H1 (cell line): ENCODE results near the gene HMGN2. TPM values are rescaled to one million over a fixed set of nuclear protein-coding genes. Genes with fewer than 3 reads are reported as not detected.

ENCODE experiments used
- CTCF ChIA-PET: fragments of 300-600 bp; sonication (Branson Sonifier 250); formaldehyde crosslinking; loops from one replicate; lab custom pipeline; 2021; ENCODE audit not compliant: partially characterized antibody; lab: Charles Lee
- POLR2A ChIA-PET: fragments of 300-600 bp; sonication (Branson Sonifier 250); formaldehyde crosslinking; loops from one replicate; lab custom pipeline; 2021; ENCODE audit warnings: inconsistent platforms; ENCODE audit not compliant: partially characterized antibody; lab: Charles Lee
- DNase-seq, 2 experiments: peaks; one replicate each; pipeline versions ENCODE4 v3.0.0 to v3.0.0-alpha.2; 2010 to 2022; ENCODE audit warnings: low spot score in 2 of 2, low read depth in 1 of 2, mixed read lengths in 1 of 2
- FAIRE-seq: peaks from 2 replicates; lab custom pipeline; 2011; peaks lifted over from hg19 to GRCh38; lab: Jason Lieb, UNC
- H2AFZ ChIP-seq: 2 replicates; pipeline ENCODE4 v1.8.1; 2012; ENCODE audit warnings: low read length, inconsistent platforms
- H2AK5ac ChIP-seq: 2 replicates; pipeline ENCODE4 v1.6.1; 2013; ENCODE audit warnings: low read depth, low read length
- H2BK120ac ChIP-seq: replicated peaks from 2 replicates; pipeline ENCODE3; 2013; ENCODE audit warnings: low read depth, low read length, inconsistent platforms
- H2BK12ac ChIP-seq: 2 replicates; pipeline ENCODE4 v1.6.1; 2013; ENCODE audit warnings: low read depth, low read length
- H2BK15ac ChIP-seq: 2 replicates; pipeline ENCODE4 v1.6.1; 2013; ENCODE audit warnings: low read length
- H2BK20ac ChIP-seq: 2 replicates; pipeline ENCODE4 v1.6.1; 2013; ENCODE audit warnings: low read length
- H2BK5ac ChIP-seq: 2 replicates; pipeline ENCODE4 v1.6.1; 2013; ENCODE audit warnings: low read depth, low read length
- H3K14ac ChIP-seq: 2 replicates; pipeline ENCODE4 v1.6.1; 2013; ENCODE audit warnings: inconsistent platforms; ENCODE audit not compliant: insufficient read length
- H3K18ac ChIP-seq: 2 replicates; pipeline ENCODE4 v1.6.1; 2013; ENCODE audit warnings: low read length; ENCODE audit errors: extremely low read depth
- H3K23ac ChIP-seq: 2 replicates; pipeline ENCODE4 v1.6.1; 2013; ENCODE audit warnings: inconsistent platforms; ENCODE audit not compliant: insufficient read length
- H3K23me2 ChIP-seq: 2 replicates; pipeline ENCODE4 v1.6.1; 2013; ENCODE audit warnings: low read depth, low read length
- H3K27ac ChIP-seq: 2 replicates; pipeline ENCODE4 v1.6.1; 2011; ENCODE audit warnings: low read depth, low read length, inconsistent platforms
- H3K27me3 ChIP-seq, 4 experiments: replicated peaks in 1 of 4; 1 replicate in 1 of 4; 2 replicates in 3 of 4; pipeline versions ENCODE4 v1.6.1 to v1.8.1; 2011 to 2013; ENCODE audit warnings: low read length in 3 of 4, mild to moderate bottlenecking in 3 of 4, inconsistent platforms in 2 of 4, mixed read lengths in 2 of 4, moderate library complexity in 1 of 4; ENCODE audit not compliant: control insufficient read depth in 3 of 4, insufficient read depth in 3 of 4; ENCODE audit errors: extremely low read depth in 1 of 4
- H3K36me3 ChIP-seq, 4 experiments: 2 replicates each; pipeline versions ENCODE4 v1.6.1 to v1.8.1; 2011 to 2013; ENCODE audit warnings: mild to moderate bottlenecking in 4 of 4, low read length in 3 of 4, moderate library complexity in 2 of 4, control low read depth in 1 of 4, inconsistent platforms in 1 of 4; ENCODE audit not compliant: insufficient read depth in 4 of 4, control insufficient read depth in 2 of 4
- H3K4ac ChIP-seq: replicated peaks from 2 replicates; pipeline ENCODE3; 2013; ENCODE audit warnings: low read length, low read depth, mixed read lengths, inconsistent platforms; ENCODE audit not compliant: insufficient read length
- H3K4me1 ChIP-seq, 4 experiments: replicated peaks in 1 of 4; 1 replicate in 1 of 4; 2 replicates in 3 of 4; pipeline versions ENCODE4 v1.6.1 to v1.8.1; 2011 to 2013; ENCODE audit warnings: low read length in 3 of 4, inconsistent platforms in 2 of 4, mixed read lengths in 1 of 4; ENCODE audit not compliant: insufficient read depth in 4 of 4, control insufficient read depth in 3 of 4
- H3K4me2 ChIP-seq, 2 experiments: 2 replicates each; pipeline versions ENCODE4 v1.6.1 to v1.8.1; 2011 to 2013; ENCODE audit warnings: low read depth in 2 of 2, low read length in 2 of 2, control low read depth in 1 of 2, inconsistent platforms in 1 of 2, mild to moderate bottlenecking in 1 of 2; ENCODE audit not compliant: insufficient read depth in 1 of 2
- H3K4me3 ChIP-seq, 4 experiments: fragments of 200-600, 300-600 bp in 1 of 4; sonication (generic), shearing (Covaris generic), sonication (Bioruptor Twin) in 1 of 4; 2 replicates each; pipeline versions ENCODE4 v1.5.1 to v1.8.1; 2011 to 2016; ENCODE audit warnings: low read length in 4 of 4, low read depth in 3 of 4, control low read depth in 2 of 4, inconsistent platforms in 2 of 4, mild to moderate bottlenecking in 2 of 4, mixed read lengths in 1 of 4, moderate library complexity in 1 of 4; ENCODE audit not compliant: insufficient read depth in 2 of 4; ENCODE audit errors: extremely low read depth in 1 of 4
- H3K56ac ChIP-seq: replicated peaks from 2 replicates; pipeline ENCODE3; 2013; ENCODE audit warnings: low read depth, mild to moderate bottlenecking, mixed read lengths, low read length, inconsistent platforms; ENCODE audit not compliant: insufficient read length
- H3K79me1 ChIP-seq: 2 replicates; pipeline ENCODE4 v1.6.1; 2013; ENCODE audit warnings: low read depth, low read length, control low read depth
- H3K79me2 ChIP-seq, 2 experiments: 2 replicates each; pipeline versions ENCODE4 v1.6.1 to v1.8.1; 2012 to 2013; ENCODE audit warnings: low read length in 2 of 2, mild to moderate bottlenecking in 2 of 2, inconsistent platforms in 1 of 2; ENCODE audit not compliant: insufficient read depth in 2 of 2, control insufficient read depth in 1 of 2
- H3K9ac ChIP-seq, 4 experiments: replicated peaks in 1 of 4; 1 replicate in 1 of 4; 2 replicates in 3 of 4; pipeline versions ENCODE4 v1.6.1 to v1.8.1; 2011 to 2013; ENCODE audit warnings: low read depth in 3 of 4, low read length in 3 of 4, control low read depth in 2 of 4, mild to moderate bottlenecking in 2 of 4, moderate library complexity in 2 of 4, inconsistent platforms in 1 of 4; ENCODE audit errors: extremely low read depth in 1 of 4
- H3K9me3 ChIP-seq, 2 experiments: 2 replicates each; pipeline versions ENCODE4 v1.6.1 to v1.8.1; 2012 to 2013; ENCODE audit warnings: mild to moderate bottlenecking in 2 of 2, moderate library complexity in 2 of 2, control low read depth in 1 of 2, inconsistent platforms in 1 of 2, low read depth in 1 of 2, low read length in 1 of 2, mixed read lengths in 1 of 2; ENCODE audit not compliant: insufficient read depth in 2 of 2
- H4K20me1 ChIP-seq, 2 experiments: replicated peaks in 1 of 2; 2 replicates each; pipeline versions ENCODE3 to v1.8.1; 2011 to 2013; ENCODE audit warnings: inconsistent platforms in 2 of 2, low read length in 2 of 2, mild to moderate bottlenecking in 1 of 2; ENCODE audit not compliant: insufficient read depth in 2 of 2, control insufficient read depth in 1 of 2
- H4K5ac ChIP-seq: 2 replicates; pipeline ENCODE4 v1.6.1; 2013; ENCODE audit warnings: low read length, low read depth, mixed read lengths, inconsistent platforms; ENCODE audit not compliant: insufficient read length
- H4K8ac ChIP-seq: 2 replicates; pipeline ENCODE4 v1.8.0; 2013; ENCODE audit warnings: mild to moderate bottlenecking, moderate library complexity, low read length, inconsistent platforms; ENCODE audit not compliant: insufficient read depth; ENCODE audit errors: extremely low read depth
- H4K91ac ChIP-seq: replicated peaks from 2 replicates; pipeline ENCODE3; 2013; ENCODE audit warnings: low read length, mixed read lengths, inconsistent platforms; ENCODE audit not compliant: insufficient read length
- CEBPB ChIP-seq: IDR thresholded peaks from 2 replicates; pipeline ENCODE4 v1.6.1; 2012; ENCODE audit warnings: low read depth, low read length
- CHD1 ChIP-seq: IDR thresholded peaks from 2 replicates; pipeline ENCODE4 v1.6.1; 2012; ENCODE audit warnings: low read depth, low read length, improper control_type of control experiment
- KDM1A ChIP-seq: fragments of 200-600, 300-600 bp; sonication (generic); IDR thresholded peaks from 2 replicates; pipeline ENCODE4 v1.7.1; 2016; ENCODE audit warnings: mild to moderate bottlenecking, low read length, borderline replicate concordance
- RNF2 ChIP-seq: fragments of 200-900, 300-1000 bp; sonication (generic); IDR thresholded peaks from 2 replicates; pipeline ENCODE4 v1.7.1; 2016; ENCODE audit warnings: borderline replicate concordance, low read depth, mild to moderate bottlenecking, antibody characterized with exemption, low read length; ENCODE audit not compliant: poor library complexity, severe bottlenecking; ENCODE audit errors: missing control alignments
- SP2 ChIP-seq: IDR thresholded peaks from 2 replicates; pipeline ENCODE4 v1.6.1; 2012; ENCODE audit warnings: mild to moderate bottlenecking, low read length, inconsistent platforms
- TAF1 ChIP-seq: IDR thresholded peaks from 2 replicates; pipeline ENCODE4 v1.6.1; 2011; ENCODE audit warnings: mild to moderate bottlenecking, low read depth, low read length
- TBP ChIP-seq: IDR thresholded peaks from 2 replicates; pipeline ENCODE4 v1.6.1; 2011; ENCODE audit warnings: low read depth, low read length, improper control_type of control experiment
- ZNF274 ChIP-seq: IDR thresholded peaks from 2 replicates; pipeline ENCODE4 v1.7.0; 2012; ENCODE audit warnings: low read length, borderline replicate concordance; ENCODE audit errors: extremely low read depth
- WGBS, 2 experiments: shearing (Covaris generic) in 1 of 2; methylation state at CpG; one replicate each; pipeline versions ENCODE4 v1.1.6 to v1.1.7; 2013 to 2015; ENCODE audit warnings: low lambda C conversion rate in 2 of 2, mixed read lengths in 2 of 2, inconsistent platforms in 1 of 2, low coverage in 1 of 2, missing lambda C conversion rate in 1 of 2; ENCODE audit not compliant: insufficient replicate concordance in 2 of 2, insufficient coverage in 1 of 2, insufficient read length in 1 of 2; ENCODE audit errors: extremely low coverage in 1 of 2, missing lambda C conversion rate in 1 of 2; 5-methylcytosine and 5-hydroxymethylcytosine counted together
- polyA plus RNA-seq, 7 experiments: library from polyadenylated mRNA; depleted of rRNA in 3 of 7; stranded (reverse) in 5 of 7; unstranded in 2 of 7; fragments of >200 nt in 5 of 7; fragments of 200-250 nt in 2 of 7; gene quantifications; 1 replicate in 5 of 7; 2 replicates in 1 of 7; 4 replicates in 1 of 7; pipeline versions ENCODE4 v1.2.1 to v1.2.3, GENCODE V29; 2011 to 2013; ENCODE audit warnings: missing spikeins in 2 of 7, mixed read lengths in 2 of 7
- total RNA-seq: library from RNA; stranded (reverse); fragmentation: NEBNext Ultra II Directional; extraction: Animal tissue kit (Norgen Biotek cat#: 25700); gene quantifications from 2 replicates; pipeline ENCODE4 v1.2.1, GENCODE V29; 2021
- TF ChIP-seq, protein P1 (sequence below): IDR thresholded peaks from 2 replicates; pipeline ENCODE4 v1.6.1; 2012; ENCODE audit warnings: low read length, inconsistent platforms
- TF ChIP-seq, protein P2 (sequence below), 3 experiments: IDR thresholded peaks; 1 replicate in 2 of 3; 2 replicates in 1 of 3; pipeline versions ENCODE4 v1.5.1 to v1.6.1; 2011; ENCODE audit warnings: low read length in 3 of 3, mild to moderate bottlenecking in 3 of 3, inconsistent platforms in 2 of 3, low read depth in 1 of 3, moderate library complexity in 1 of 3; ENCODE audit not compliant: insufficient read depth in 1 of 3; ENCODE audit errors: control extremely low read depth in 1 of 3

HMGN2 gene
- total and polyA plus RNA-seq, 2 of the 8 experiments (the other 6 are each of a cell fraction or from before 2014, with no cell fraction given): 254 to 453 TPM

DNA sequence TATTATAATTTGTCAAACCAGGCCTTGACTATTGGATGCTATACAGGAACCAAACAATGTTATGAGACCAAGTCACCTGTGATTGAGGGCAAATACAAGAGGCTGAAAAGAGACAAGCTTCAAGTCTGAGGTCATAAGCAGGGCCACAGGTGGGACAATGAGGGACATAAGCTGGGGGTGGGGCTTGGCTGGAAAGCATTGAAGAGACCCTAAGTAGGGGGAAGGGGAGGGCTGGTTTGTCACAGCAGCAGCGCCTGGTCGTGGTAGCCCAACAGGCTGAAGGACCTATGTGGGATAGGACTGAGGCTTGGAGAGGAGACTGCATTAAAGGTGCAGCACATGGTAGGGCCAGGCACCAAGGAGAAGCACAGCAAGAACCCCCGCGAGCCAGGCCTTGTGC is 17.9 kb downstream of the HMGN2 start:
- Histone ChIP-seq H3K18ac (no peak overlapping the region; the same call in 1 of the 2 replicates), H2BK120ac (no peak overlapping the region), H2BK5ac (no peak overlapping the region), H4K5ac (no peak overlapping the region), H3K79me1 (no peaks in the 10 kb centered on the region), H4K91ac (no peak overlapping the region), H2BK15ac (no peak overlapping the region), H3K79me2 (no peaks in the 10 kb centered on the region), H4K20me1 (no peaks in the 10 kb centered on the region), H3K27me3 (no peaks in the 10 kb centered on the region), H3K4me1 (no peaks in the 10 kb centered on the region; a peak in 1 of 7 replicates), H3K9ac (no peak overlapping the region), H2BK12ac (no peak overlapping the region), H3K4me3 (no peak overlapping the region), H2BK20ac (no peak overlapping the region), H3K14ac (no peak overlapping the region), H3K4me2 (no peak overlapping the region), H3K23me2 (no peaks in the 10 kb centered on the region), H4K8ac (no peak overlapping the region), H3K27ac (no peak overlapping the region), H2AK5ac (no peak overlapping the region), H3K23ac (no peak overlapping the region), H3K9me3 (no peaks in the 10 kb centered on the region), H3K4ac (no peak overlapping the region), H3K56ac (no peak overlapping the region), H3K36me3 (no peaks in the 10 kb centered on the region), H2AFZ (no peak overlapping the region)
- FAIRE-seq: no peak
- 92% methylated on average over 4 of the region's 4 CpGs; no CpG with 5 or more reads in 1 of the 2 experiments for WGBS, 2 experiments
- no peak for DNase-seq
- CTCF ChIA-PET: interaction anchor here (0.7 to 4.7 kb wide), 6 partner anchors 8 to 95 kb away, joined by 3 to 21 read pairs (median 4); no protein-coding TSS in a partner anchor
- POLR2A ChIA-PET: interaction anchor here (0.6 to 4.4 kb wide), 9 partner anchors 9 to 80 kb away, joined by 3 to 23 read pairs (median 7); partner anchors contain the start of genes HMGN2, LIN28A and RPS6KA1
- TF ChIP-seq TBP (no peak), CEBPB (no peak), RNF2 (no peak), KDM1A (no peak), CHD1 (no peak), ZNF274 (no peak), TAF1 (no peak), SP2 (no peak)
- TF ChIP-seq, protein P1, sequence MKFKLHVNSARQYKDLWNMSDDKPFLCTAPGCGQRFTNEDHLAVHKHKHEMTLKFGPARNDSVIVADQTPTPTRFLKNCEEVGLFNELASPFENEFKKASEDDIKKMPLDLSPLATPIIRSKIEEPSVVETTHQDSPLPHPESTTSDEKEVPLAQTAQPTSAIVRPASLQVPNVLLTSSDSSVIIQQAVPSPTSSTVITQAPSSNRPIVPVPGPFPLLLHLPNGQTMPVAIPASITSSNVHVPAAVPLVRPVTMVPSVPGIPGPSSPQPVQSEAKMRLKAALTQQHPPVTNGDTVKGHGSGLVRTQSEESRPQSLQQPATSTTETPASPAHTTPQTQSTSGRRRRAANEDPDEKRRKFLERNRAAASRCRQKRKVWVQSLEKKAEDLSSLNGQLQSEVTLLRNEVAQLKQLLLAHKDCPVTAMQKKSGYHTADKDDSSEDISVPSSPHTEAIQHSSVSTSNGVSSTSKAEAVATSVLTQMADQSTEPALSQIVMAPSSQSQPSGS: no peak
- TF ChIP-seq, protein P2, sequence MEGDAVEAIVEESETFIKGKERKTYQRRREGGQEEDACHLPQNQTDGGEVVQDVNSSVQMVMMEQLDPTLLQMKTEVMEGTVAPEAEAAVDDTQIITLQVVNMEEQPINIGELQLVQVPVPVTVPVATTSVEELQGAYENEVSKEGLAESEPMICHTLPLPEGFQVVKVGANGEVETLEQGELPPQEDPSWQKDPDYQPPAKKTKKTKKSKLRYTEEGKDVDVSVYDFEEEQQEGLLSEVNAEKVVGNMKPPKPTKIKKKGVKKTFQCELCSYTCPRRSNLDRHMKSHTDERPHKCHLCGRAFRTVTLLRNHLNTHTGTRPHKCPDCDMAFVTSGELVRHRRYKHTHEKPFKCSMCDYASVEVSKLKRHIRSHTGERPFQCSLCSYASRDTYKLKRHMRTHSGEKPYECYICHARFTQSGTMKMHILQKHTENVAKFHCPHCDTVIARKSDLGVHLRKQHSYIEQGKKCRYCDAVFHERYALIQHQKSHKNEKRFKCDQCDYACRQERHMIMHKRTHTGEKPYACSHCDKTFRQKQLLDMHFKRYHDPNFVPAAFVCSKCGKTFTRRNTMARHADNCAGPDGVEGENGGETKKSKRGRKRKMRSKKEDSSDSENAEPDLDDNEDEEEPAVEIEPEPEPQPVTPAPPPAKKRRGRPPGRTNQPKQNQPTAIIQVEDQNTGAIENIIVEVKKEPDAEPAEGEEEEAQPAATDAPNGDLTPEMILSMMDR (IDR thresholded peaks at IDR 0.05; ENCODE audit: control extremely low read depth in 1 of 3, insufficient read depth in 1 of 3, low read depth in 1 of 3, low read length in 3 of 3): no peak
